Measurements from ENCODE around the gene TOPORS.
"Not testable (repeated sequence)": the region's sequence is repeated elsewhere in the genome, so short reads cannot be mapped to it uniquely, and the experiment has no call there.

The TOPORS gene

DNA sequence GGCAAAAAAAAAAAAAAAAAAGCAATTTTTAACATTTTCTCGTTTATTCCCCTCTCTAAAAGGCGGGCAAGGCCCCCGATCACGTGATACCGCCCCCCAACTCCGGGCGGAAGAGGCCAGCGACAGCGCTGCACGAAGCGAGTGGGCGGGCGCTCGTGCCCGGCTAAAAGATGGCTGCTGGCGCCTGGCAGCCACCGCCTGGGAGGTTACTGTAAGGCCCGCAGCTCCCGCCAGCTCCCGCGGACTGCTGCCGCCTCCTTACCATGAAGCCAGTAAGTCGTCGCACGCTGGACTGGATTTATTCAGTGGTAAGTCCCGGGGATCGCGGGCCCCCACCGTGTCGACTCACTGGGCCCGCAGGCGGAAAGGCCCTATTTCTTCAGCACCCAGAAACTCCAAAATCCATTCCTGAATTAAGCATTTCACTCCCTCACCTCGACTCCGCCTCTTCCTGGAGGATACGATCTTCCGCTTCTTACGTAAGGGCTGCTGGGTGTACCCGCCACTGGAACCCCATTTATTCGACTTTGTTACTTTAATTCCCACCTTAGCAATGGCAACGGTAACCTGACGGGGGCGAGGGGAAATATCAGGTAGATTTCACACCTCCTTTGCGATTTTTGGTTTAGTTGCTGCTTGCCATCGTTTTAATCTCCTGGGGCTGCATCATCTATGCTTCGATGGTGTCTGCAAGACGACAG is at the start of gene TOPORS, which contains the start of gene SMIM27:
Gene TOPORS, minus strand, starts transcription at position 415 of the 701 bp plus-strand sequence. Its CDS starts 150 bp downstream, at position 265.
Gene SMIM27, plus strand, starts transcription at position 156 of the 701 bp plus-strand sequence. Its CDS starts 108 bp downstream, at position 264.
- no peaks in the 10 kb centered on the region for H3K36me3 ChIP-seq (ENCODE audit: control insufficient read depth, insufficient read depth, low read length, severe bottlenecking)
- peak within 1 kb of the TSS; percentile 94 for H3K4me3 ChIP-seq (ENCODE audit: low read length)
- no peaks in the 10 kb centered on the region for H3K27me3 ChIP-seq (replicated peaks; ENCODE audit: control insufficient read depth, insufficient read depth, low read length)
- H3K9me3 ChIP-seq (ENCODE audit: control insufficient read depth, low read length) = no peaks in the 10 kb centered on the region
- peaks cover 22% of the 10 kb centered on the region for H3K4me1 ChIP-seq (ENCODE audit: control insufficient read depth, insufficient read depth, low read length)
- DNase-seq (ENCODE audit: low read depth) = peak; percentile 97
- peak within 1 kb of the TSS; percentile 96 for H3K9ac ChIP-seq (ENCODE audit: low read length)

- H3K36me3 ChIP-seq (ENCODE audit: control insufficient read depth, insufficient read depth, low read length, severe bottlenecking); H3K9ac ChIP-seq (ENCODE audit: low read length); H3K4me3 ChIP-seq (ENCODE audit: low read length); H3K9me3 ChIP-seq (ENCODE audit: control insufficient read depth, low read length); H3K4me1 ChIP-seq (ENCODE audit: control insufficient read depth, insufficient read depth, low read length); DNase-seq (ENCODE audit: low read depth); H3K27me3 ChIP-seq (replicated peaks; ENCODE audit: control insufficient read depth, insufficient read depth, low read length): not testable (repeated sequence)
Measured at GRCh38 chr9:32599021-32599420, 46.6 kb upstream of the TOPORS start.

DNA sequence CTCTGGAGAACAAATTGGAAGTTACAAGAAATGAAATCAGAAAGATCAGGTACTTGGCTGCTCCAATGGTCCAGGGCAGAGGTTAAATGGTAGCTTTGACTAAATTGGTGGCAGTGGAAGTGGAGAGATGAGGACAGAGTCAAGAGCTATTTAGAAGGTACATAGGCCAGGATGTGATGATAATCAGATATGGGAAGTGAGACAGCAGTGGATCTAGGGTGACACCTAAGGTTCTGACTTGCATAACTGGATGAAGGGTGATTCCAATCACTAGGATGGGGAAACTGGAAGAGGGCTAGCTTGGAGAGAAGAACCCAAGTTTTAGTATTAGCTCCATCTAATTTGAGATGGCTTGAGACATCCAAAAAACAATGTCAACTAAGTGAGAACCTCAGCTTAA is 44.5 kb upstream of the TOPORS start:
- DNase-seq (ENCODE audit: low read depth) = no peak
- H3K9me3 ChIP-seq (ENCODE audit: control insufficient read depth, low read length) = no peaks in the 10 kb centered on the region
- H3K9ac ChIP-seq (ENCODE audit: low read length) = no peak overlapping the region
- H3K36me3 ChIP-seq (ENCODE audit: control insufficient read depth, insufficient read depth, low read length, severe bottlenecking) = no peaks in the 10 kb centered on the region
- peaks cover 8% of the 10 kb centered on the region for H3K27me3 ChIP-seq (replicated peaks; ENCODE audit: control insufficient read depth, insufficient read depth, low read length)
- H3K4me1 ChIP-seq (ENCODE audit: control insufficient read depth, insufficient read depth, low read length) = no peaks in the 10 kb centered on the region
- no peak overlapping the region for H3K4me3 ChIP-seq (ENCODE audit: low read length)

- Histone ChIP-seq H3K4me1 (ENCODE audit: control insufficient read depth, insufficient read depth, low read length) (no peaks in the 10 kb centered on the region), H3K9ac (ENCODE audit: low read length) (no peak overlapping the region), H3K4me3 (ENCODE audit: low read length) (no peak overlapping the region), H3K27me3 (replicated peaks; ENCODE audit: control insufficient read depth, insufficient read depth, low read length) (peaks cover 4% of the 10 kb centered on the region), H3K9me3 (ENCODE audit: control insufficient read depth, low read length) (no peaks in the 10 kb centered on the region), H3K36me3 (ENCODE audit: control insufficient read depth, insufficient read depth, low read length, severe bottlenecking) (no peaks in the 10 kb centered on the region)
- DNase-seq (ENCODE audit: low read depth) = no peak
Measured at GRCh38 chr9:32596096-32596865, 43.9 kb upstream of the TOPORS start.

GRCh38 chr9:32590898-32591297 is 38.5 kb upstream of the TOPORS start:
- H3K36me3 ChIP-seq (ENCODE audit: control insufficient read depth, insufficient read depth, low read length, severe bottlenecking) = no peaks in the 10 kb centered on the region
- peaks cover 6% of the 10 kb centered on the region for H3K4me1 ChIP-seq (ENCODE audit: control insufficient read depth, insufficient read depth, low read length)
- no peak for DNase-seq (ENCODE audit: low read depth)
- H3K4me3 ChIP-seq (ENCODE audit: low read length) = no peak overlapping the region
- H3K9me3 ChIP-seq (ENCODE audit: control insufficient read depth, low read length) = no peaks in the 10 kb centered on the region
- no peaks in the 10 kb centered on the region for H3K27me3 ChIP-seq (replicated peaks; ENCODE audit: control insufficient read depth, insufficient read depth, low read length)
- H3K9ac ChIP-seq (ENCODE audit: low read length) = no peak overlapping the region

GRCh38 chr9:32590476-32590875 is 38.1 kb upstream of the TOPORS start:
- Histone ChIP-seq H3K4me1 (ENCODE audit: control insufficient read depth, insufficient read depth, low read length) (peaks cover 6% of the 10 kb centered on the region), H3K27me3 (replicated peaks; ENCODE audit: control insufficient read depth, insufficient read depth, low read length) (no peaks in the 10 kb centered on the region), H3K9me3 (ENCODE audit: control insufficient read depth, low read length) (no peaks in the 10 kb centered on the region), H3K4me3 (ENCODE audit: low read length) (no peak overlapping the region), H3K36me3 (ENCODE audit: control insufficient read depth, insufficient read depth, low read length, severe bottlenecking) (no peaks in the 10 kb centered on the region), H3K9ac (ENCODE audit: low read length) (no peak overlapping the region)
- no peak for DNase-seq (ENCODE audit: low read depth)

DNA sequence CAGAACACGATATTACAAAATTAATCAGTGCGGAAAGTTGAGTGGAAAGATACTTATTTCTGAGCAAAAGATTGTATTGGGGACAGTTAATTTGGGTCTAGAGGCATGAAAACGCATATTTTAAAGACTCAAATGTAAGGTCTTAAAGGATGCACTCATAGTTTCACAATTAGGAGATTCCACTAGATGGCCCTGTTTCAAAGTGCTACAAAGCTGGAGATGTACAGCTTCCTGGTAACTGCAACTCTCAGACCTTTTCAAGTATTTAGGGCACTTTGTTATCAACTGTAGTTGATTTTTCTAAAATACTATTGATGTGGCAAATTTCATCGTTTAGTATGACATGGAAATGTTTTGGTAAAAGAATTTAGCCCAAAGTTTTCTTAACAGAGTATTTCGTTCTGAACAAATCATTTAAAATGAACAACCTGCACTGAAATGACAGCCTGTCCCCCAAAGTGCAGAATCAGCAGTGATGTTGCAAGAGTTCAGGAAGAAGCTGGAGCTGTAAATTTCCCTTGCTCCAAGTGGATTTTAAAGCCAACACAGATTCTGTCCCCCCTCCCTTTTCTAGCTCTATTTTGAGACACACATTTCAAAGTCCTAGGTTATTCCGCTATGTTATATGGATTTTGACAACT is 36.8 kb upstream of the TOPORS start:
- Histone ChIP-seq H3K4me3 (ENCODE audit: low read length) (no peak overlapping the region), H3K27me3 (replicated peaks; ENCODE audit: control insufficient read depth, insufficient read depth, low read length) (no peaks in the 10 kb centered on the region), H3K9me3 (ENCODE audit: control insufficient read depth, low read length) (no peaks in the 10 kb centered on the region), H3K4me1 (ENCODE audit: control insufficient read depth, insufficient read depth, low read length) (peaks cover 6% of the 10 kb centered on the region), H3K36me3 (ENCODE audit: control insufficient read depth, insufficient read depth, low read length, severe bottlenecking) (no peaks in the 10 kb centered on the region), H3K9ac (ENCODE audit: low read length) (no peak overlapping the region)
- peak; percentile 74 for DNase-seq (ENCODE audit: low read depth)

DNA sequence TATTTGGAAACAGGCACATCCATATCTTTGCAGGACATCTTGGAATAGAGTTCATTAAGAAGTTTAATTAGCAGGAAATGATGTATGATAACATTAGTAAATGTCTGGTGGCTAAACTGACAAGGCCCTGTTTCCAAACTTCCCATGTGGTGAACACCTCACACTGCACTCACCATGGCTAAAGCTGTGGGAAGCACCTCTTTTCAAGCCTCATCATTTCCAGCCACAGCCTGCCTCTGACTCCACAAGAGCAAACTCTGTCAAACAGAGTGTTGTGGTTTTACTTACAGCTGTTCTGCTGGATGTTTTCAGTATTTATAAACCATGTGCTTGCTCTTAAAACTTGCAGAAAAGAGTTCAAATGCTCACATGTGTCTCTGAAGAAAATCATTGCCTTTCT is 35.5 kb upstream of the TOPORS start:
- H3K4me1 ChIP-seq (ENCODE audit: control insufficient read depth, insufficient read depth, low read length) = peaks cover 6% of the 10 kb centered on the region
- H3K27me3 ChIP-seq (replicated peaks; ENCODE audit: control insufficient read depth, insufficient read depth, low read length) = no peaks in the 10 kb centered on the region
- H3K9ac ChIP-seq (ENCODE audit: low read length) = no peak overlapping the region
- H3K4me3 ChIP-seq (ENCODE audit: low read length) = no peak overlapping the region
- no peak for DNase-seq (ENCODE audit: low read depth)
- H3K36me3 ChIP-seq (ENCODE audit: control insufficient read depth, insufficient read depth, low read length, severe bottlenecking) = no peaks in the 10 kb centered on the region
- H3K9me3 ChIP-seq (ENCODE audit: control insufficient read depth, low read length) = no peaks in the 10 kb centered on the region

DNA sequence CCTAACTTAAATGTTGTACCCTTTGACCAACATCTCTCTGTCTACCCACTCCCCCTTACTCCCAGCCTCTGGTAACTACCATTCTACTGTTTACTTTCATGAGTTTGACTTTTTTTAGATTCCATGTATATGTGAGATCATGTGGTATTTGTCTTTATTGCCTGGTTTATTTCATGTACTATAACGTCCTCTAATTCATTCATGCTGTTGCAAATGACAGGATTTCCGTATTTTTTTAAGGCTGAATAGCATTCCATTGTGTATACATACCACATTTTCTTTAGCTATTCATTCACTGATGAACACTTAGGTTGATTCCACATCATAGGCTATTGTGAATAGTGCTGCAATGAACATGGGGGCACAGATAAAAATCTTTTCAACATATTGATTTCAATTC is 32.4 kb upstream of the TOPORS start:
- Histone ChIP-seq H3K27me3 (replicated peaks; ENCODE audit: control insufficient read depth, insufficient read depth, low read length) (no peaks in the 10 kb centered on the region), H3K9ac (ENCODE audit: low read length) (no peak overlapping the region), H3K36me3 (ENCODE audit: control insufficient read depth, insufficient read depth, low read length, severe bottlenecking) (no peaks in the 10 kb centered on the region), H3K4me1 (ENCODE audit: control insufficient read depth, insufficient read depth, low read length) (peaks cover 15% of the 10 kb centered on the region), H3K4me3 (ENCODE audit: low read length) (no peak overlapping the region), H3K9me3 (ENCODE audit: control insufficient read depth, low read length) (no peaks in the 10 kb centered on the region)
- DNase-seq (ENCODE audit: low read depth) = peak; percentile 16

DNA sequence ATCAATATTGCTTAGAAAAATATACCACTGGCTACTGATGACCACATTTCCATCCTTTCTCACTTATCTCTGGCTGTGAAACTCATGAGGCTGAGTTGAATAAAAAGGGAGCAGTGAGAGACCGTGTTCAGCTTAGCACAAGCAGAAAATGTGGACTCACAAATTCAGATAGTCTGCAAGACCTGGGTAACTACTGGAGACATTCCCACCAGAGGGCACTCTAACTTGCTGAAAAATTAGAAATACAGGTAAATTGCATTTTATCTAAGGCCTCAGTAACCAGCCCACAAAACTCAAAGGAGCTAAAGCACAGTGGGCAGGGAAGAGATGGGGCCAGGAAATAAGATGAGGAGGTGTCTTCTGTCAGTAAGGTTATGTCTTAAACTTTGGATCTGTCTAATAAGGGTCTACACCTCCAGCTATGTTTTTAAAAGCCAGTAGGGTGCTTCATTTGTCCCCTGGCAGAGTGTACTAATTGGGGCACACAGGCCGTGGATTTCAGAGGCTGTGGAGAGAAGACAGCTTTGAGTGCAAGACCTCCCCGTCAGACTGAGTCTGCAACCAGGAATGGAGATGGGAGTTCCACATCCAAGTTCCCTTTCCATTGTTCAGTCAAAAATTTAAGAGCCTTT is 29.2 kb upstream of the TOPORS start:
- Histone ChIP-seq H3K27me3 (replicated peaks; ENCODE audit: control insufficient read depth, insufficient read depth, low read length) (no peaks in the 10 kb centered on the region), H3K4me3 (ENCODE audit: low read length) (no peak overlapping the region), H3K9ac (ENCODE audit: low read length) (peak overlapping the region; percentile 3), H3K4me1 (ENCODE audit: control insufficient read depth, insufficient read depth, low read length) (peaks cover 9% of the 10 kb centered on the region), H3K9me3 (ENCODE audit: control insufficient read depth, low read length) (no peaks in the 10 kb centered on the region), H3K36me3 (ENCODE audit: control insufficient read depth, insufficient read depth, low read length, severe bottlenecking) (no peaks in the 10 kb centered on the region)
- peak; percentile 74 for DNase-seq (ENCODE audit: low read depth)

Data from adipocyte (in vitro differentiated cells).